HG03097 (cell line): ENCODE data around the gene LGMN.

Experiments used
- ATAC-seq: cut with Tn5 transposase; IDR thresholded peaks from one replicate; pipeline ENCODE4 v1.9.1; 2021; ENCODE audit not compliant: unreplicated experiment, low FRiP score

The LGMN gene

GRCh38 chr14:92702441-92702918, 45.9 kb downstream of the LGMN start:
- no peak for ATAC-seq

- no peak for ATAC-seq
Measured at GRCh38 chr14:92701826-92702225, 46.6 kb downstream of the LGMN start.

- ATAC-seq, result no peak
Measured at GRCh38 chr14:92698393-92698792, 50.0 kb downstream of the LGMN start.

- ATAC-seq, result no peak
Measured at GRCh38 chr14:92696366-92696765, 52.1 kb downstream of the LGMN start.

GRCh38 chr14:92695562-92695961, 52.9 kb downstream of the LGMN start:
- no peak for ATAC-seq

GRCh38 chr14:92694807-92695206, 53.6 kb downstream of the LGMN start:
- ATAC-seq, result no peak

- no peak for ATAC-seq
Measured at GRCh38 chr14:92693998-92694795, 54.2 kb downstream of the LGMN start.

- no peak for ATAC-seq
Measured at GRCh38 chr14:92692822-92693226, 55.6 kb downstream of the LGMN start.

- no peak for ATAC-seq
Measured at GRCh38 chr14:92690171-92691011, 58.0 kb downstream of the LGMN start.

GRCh38 chr14:92688434-92689375, 59.7 kb downstream of the LGMN start:
- ATAC-seq, result no peak

GRCh38 chr14:92687681-92688433, 60.6 kb downstream of the LGMN start:
- no peak for ATAC-seq

- ATAC-seq, result no peak
Measured at GRCh38 chr14:92686900-92687427, 61.5 kb downstream of the LGMN start.

GRCh38 chr14:92686411-92686899, 62.0 kb downstream of the LGMN start:
- ATAC-seq, result no peak

GRCh38 chr14:92685784-92686355, 62.6 kb downstream of the LGMN start:
- no peak for ATAC-seq

GRCh38 chr14:92684801-92685560, 63.4 kb downstream of the LGMN start:
- no peak for ATAC-seq

GRCh38 chr14:92683041-92683440, 65.4 kb downstream of the LGMN start:
- ATAC-seq, result no peak

GRCh38 chr14:92680781-92681650, 67.4 kb downstream of the LGMN start:
- no peak for ATAC-seq
